ENCODE results near the gene SDS.

DNA sequence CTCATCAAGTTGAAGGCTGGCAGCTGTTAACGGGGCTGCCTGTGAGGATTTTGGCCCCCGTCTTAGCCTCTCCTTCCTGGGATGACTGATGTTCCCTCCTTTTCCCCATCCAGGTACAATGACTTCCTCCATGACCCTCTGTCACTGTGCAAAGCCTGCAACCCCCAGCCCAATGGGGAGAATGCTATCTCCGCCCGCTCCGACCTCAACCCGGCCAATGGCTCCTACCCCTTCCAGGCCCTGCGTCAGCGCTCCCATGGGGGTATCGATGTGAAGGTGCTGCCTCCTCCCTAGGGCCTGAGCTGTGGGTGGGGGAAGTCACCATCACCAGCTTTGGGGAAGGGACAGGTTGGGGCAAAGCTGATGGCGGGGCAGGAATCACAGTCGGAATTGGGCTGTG is 16.1 kb downstream of the SDS start:
- TF ChIP-seq, protein P1, sequence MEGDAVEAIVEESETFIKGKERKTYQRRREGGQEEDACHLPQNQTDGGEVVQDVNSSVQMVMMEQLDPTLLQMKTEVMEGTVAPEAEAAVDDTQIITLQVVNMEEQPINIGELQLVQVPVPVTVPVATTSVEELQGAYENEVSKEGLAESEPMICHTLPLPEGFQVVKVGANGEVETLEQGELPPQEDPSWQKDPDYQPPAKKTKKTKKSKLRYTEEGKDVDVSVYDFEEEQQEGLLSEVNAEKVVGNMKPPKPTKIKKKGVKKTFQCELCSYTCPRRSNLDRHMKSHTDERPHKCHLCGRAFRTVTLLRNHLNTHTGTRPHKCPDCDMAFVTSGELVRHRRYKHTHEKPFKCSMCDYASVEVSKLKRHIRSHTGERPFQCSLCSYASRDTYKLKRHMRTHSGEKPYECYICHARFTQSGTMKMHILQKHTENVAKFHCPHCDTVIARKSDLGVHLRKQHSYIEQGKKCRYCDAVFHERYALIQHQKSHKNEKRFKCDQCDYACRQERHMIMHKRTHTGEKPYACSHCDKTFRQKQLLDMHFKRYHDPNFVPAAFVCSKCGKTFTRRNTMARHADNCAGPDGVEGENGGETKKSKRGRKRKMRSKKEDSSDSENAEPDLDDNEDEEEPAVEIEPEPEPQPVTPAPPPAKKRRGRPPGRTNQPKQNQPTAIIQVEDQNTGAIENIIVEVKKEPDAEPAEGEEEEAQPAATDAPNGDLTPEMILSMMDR (IDR thresholded peaks at IDR 0.05): no peak
- TF ChIP-seq POLR2A (IDR thresholded peaks at IDR 0.05) (no peak), POLR2AphosphoS5 (IDR thresholded peaks at IDR 0.05) (no peak), EP300 (IDR thresholded peaks at IDR 0.05) (no peak)

All from sigmoid colon (tissue), 4 donors.